HG03039 (cell line): Measurements from ENCODE around the gene AMPH.
"Not testable (repeated sequence)": the region's sequence is repeated elsewhere in the genome, so short reads cannot be mapped to it uniquely, and the experiment has no call there.

Experiments
- ATAC-seq: cut with Tn5 transposase; IDR thresholded peaks from one replicate; pipeline ENCODE4 v1.9.1; 2021; ENCODE audit warnings: mild to moderate bottlenecking, moderate library complexity; ENCODE audit not compliant: unreplicated experiment

The AMPH gene

DNA sequence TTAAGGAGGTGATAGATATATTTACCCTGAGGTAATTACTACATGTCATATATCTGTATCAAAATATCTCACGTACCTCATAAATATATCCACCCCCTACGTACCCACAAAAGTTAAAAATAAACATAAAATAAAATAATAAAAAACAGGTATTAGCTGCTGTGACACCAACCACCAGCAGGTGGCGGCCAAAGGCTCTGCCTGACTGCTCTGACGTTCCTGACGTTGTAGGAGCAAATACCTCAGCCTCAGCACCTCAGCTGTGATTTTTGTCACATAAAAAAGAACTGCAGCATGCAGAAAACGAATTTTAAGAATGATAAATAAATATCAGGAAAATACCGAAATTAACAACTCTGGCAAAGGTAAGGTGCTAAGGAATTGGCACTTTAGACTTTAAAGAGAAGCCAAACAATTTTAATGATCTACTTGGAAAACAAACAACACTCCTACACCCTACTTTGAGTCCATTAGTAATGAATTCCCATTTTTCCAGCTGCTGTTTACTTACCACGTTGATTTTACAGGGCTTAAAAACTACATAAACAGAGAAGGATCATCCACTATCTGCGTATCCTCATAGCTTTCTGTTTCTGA, 232.3 kb downstream of the AMPH start:
- no peak for ATAC-seq

DNA sequence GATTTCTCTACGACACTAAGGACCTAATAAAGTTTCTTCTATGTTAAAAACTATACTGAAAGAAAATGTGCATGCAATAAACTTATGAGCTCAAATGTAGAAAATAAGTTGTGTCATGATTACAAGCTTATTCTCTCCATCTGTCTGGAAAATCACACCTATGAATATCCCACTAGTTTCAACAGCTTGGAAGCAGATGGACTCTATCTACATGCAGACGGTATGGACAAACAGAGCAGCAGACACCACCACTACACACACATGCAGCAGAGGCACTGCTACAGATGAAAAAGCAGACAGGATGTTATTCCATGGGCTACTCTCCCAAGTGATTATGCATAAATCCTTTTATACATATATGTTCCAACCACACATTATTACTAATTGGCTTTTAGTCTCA, 234.3 kb downstream of the AMPH start:
- no peak for ATAC-seq

- ATAC-seq, result not testable (repeated sequence)
Measured at GRCh38 chr7:38395921-38396552, 235.1 kb downstream of the AMPH start.

DNA sequence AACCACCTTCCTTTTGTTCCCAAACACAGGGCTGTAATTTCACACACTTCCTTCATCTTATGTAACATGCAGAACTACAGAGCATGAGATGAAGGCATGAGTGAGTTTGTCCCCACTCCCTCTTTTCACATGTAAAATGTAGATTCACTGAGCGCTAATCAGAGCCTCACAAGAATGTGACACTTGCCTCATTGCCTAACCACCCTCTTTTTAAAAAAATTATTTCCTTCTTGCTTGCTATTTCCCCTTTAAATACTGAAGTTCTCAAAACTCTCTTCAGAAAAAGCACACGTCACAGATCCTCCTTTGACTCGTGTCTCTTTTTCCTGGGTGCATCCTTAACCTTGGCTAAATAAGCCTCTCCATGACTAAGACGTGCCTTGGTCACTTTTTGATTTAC, 236.5 kb downstream of the AMPH start:
- no peak for ATAC-seq

DNA sequence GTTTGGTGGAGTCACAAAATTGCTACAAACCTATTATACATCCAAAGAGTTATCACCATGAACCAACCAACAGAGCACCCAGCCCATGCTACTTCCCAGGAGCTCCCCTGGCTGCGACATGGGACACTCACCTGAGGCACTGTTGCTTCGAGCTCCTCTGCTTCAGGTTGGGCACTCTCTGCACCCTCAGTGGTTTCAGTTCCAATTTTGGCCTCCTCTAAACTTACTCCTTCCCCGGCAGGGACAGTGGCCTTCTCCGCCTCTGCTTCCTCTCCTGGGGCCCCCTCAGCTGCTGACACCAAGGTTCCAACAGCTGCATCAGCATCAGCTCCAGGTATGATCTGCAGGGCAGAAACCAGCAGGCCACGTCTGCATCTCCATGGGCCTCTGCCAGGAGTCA, 237.3 kb downstream of the AMPH start:
- no peak for ATAC-seq

GRCh38 chr7:38391751-38392150, 239.4 kb downstream of the AMPH start:
- no peak for ATAC-seq

GRCh38 chr7:38385682-38386081, 245.5 kb downstream of the AMPH start:
- no peak for ATAC-seq

DNA sequence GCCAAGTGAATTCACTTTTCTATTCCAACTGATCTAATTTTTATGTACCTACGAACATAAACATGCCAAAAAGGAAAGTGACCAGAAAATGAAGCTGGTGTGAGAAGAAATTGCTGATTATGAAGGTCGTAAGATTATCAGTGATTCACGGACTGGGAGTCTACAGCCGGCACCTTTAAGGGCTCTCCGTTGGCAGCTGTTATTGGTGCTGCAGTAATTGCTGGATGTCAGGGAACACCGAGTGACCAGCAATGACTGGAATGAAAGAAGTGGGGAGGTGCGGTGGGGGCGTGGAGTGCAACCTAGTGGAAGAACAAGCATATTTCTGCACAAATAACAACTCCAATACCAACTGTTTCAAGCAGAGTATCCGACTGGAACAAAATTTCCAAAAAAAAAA, 247.9 kb downstream of the AMPH start:
- no peak for ATAC-seq

DNA sequence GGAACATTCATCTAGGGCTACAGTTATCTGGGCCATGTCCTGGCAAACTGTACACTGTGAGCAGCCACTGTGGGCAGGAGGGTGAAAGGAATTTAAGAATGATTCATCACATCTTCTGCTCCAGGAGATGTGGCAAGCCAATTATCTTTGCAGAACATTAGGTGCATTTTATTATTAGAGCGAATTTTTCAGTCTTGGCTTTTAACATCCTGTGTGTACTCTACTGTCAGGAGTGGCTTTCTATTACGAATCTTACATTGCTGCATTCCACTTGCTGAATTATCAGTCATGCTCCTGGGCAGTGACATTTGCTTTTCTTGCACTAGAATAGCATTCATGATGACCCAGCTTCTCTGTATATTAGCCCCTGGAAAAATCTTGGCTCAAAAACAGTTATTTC, 248.5 kb downstream of the AMPH start:
- ATAC-seq, result no peak

DNA sequence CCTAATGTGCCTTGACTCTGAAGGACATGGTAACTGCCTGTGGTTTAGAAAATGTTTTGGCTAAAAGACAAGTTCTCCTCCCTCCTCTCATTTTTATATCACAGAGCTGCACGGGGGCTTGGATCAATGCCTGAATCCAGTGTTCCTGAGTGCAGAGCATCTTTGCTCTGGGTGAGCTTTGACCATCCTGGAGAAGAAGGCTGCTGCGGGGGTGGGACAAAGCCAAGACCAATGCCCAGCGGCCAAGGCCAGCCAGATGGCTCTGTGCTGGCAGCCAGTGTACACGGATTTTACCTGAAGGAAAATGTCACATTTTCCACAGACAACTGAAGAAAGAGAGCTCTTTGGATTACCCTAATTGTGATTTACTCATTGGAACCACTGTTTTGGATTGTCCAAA, 255.7 kb downstream of the AMPH start:
- ATAC-seq, result no peak

GRCh38 chr7:38374507-38374906, 256.7 kb downstream of the AMPH start:
- no peak for ATAC-seq

GRCh38 chr7:38373155-38373554, 258.0 kb downstream of the AMPH start:
- no peak for ATAC-seq

- no peak for ATAC-seq
Measured at GRCh38 chr7:38372290-38372689, 258.9 kb downstream of the AMPH start.

DNA sequence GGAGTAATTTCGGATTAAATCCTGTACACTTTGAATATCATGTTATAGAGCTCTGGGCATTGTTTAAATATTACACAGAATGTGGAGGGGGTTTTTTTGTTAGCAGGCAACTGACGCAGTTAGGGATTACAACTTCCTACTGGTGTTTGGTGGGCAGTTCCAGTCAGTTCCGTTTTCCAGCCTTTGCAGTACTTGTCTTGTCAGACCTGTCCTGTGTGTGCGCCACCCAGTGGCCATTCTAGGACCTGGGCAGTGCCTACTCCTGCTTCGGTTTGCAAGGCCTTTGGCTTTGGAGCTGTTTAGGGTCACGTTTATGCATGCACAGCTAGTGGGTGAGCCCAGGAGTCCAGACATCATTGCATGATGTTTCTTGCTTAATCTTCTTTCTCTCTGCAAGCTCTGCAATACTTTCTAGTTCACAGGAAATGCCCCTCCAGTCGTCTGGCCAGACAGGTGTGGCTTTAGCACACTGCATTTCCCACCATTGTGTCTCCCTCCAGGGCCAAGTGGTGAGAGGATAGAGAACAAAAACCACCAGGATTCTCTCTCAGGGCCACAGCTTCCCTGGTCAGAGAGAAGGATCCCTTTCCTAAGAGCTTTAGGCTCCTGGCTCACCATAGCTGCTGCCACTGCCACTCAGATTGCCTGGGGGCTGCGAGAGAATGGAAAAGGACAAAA, 261.2 kb downstream of the AMPH start:
- ATAC-seq, result peak; percentile 64

- peak; percentile 43 for ATAC-seq
Measured at GRCh38 chr7:38368191-38368605, 263.0 kb downstream of the AMPH start.

GRCh38 chr7:38367301-38367890, 263.8 kb downstream of the AMPH start:
- ATAC-seq, result peak; percentile 57

DNA sequence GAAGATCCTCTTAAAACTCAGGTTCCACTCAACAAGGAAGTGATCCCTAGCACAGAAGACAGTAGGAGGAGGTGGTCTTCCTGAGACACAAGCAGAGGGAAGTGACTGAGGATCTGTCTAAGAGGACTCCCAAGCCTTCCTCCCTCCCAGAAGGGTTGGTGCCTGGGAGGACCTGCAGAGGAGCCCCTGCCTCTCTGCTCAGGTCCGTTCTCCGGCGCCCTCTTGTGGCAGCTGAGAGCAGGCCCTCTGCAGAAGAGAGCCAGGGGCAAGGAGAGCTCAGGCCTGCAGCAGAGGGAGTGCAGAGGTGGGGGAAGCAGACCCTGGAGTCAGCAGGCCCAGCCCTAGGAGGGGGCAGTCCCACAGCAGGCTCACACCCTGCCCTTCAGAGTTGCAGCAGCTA, 267.8 kb downstream of the AMPH start:
- ATAC-seq, result peak; percentile 20

GRCh38 chr7:38362611-38363237, 268.4 kb downstream of the AMPH start:
- not testable (repeated sequence) for ATAC-seq

- no peak for ATAC-seq
Measured at GRCh38 chr7:38360776-38361175, 270.4 kb downstream of the AMPH start.

GRCh38 chr7:38359071-38359601, 272.0 kb downstream of the AMPH start:
- peak; percentile 78 for ATAC-seq

DNA sequence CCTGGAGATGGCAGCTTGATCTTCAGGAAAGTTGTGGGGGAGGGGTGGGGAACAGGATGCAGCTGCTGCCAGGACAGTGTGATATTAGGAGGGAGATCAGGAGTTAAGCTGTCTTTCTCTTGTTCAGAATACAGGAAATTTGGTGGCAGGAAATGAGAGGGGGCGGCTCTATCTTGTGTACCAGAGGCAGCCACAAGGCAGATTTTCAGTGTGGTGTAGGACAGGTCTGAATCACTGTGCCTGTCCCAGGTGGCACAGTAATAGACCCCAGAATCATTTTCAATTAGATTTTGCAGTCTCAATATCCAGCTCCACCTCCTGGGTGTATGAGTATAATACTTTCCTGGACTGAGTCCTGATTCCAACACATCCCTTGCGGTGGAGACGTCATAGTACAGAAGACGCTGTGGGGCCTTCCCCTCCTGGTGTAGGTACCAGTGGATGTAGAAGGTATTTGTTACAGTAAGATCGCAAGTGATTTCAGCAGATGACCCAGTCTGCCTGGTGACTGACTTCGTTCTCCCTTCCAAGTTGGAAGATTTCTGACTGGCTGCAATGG, 272.8 kb downstream of the AMPH start:
- ATAC-seq, result not testable (repeated sequence)
